ENCODE results near the gene DPYD. TPM values are rescaled to one million over a fixed set of nuclear protein-coding genes. Genes with fewer than 3 reads are reported as not detected.

The DPYD gene
- total RNA-seq, 1 donor from 2014 or later, result 12.6 TPM

GRCh38 chr1:97348599-97349265, 572.1 kb downstream of the DPYD start:
- H3K9me3 Mint-ChIP-seq, result no peaks in the 10 kb centered on the region

DNA sequence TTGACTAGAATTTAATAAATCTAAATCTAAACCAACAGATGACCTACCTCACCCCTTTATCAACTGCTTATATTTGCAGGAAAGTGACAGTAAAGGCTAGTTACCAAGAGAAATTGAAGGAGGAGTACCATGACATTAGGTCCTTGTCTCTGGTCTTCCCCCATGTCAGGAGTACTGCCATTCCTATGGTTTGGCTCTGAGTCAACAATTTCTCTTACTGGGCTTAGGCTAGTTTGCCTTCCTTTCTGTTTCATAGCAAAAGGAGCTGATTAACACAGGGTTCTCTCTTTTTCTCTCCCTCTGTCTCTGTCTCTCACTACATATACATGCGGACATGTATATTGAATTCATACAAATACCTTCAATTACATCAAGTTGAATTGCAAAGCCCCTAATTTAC, 579.9 kb downstream of the DPYD start:
- Mint-ChIP-seq H3K27me3 (no peaks in the 10 kb centered on the region), H3K27ac (no peak overlapping the region), H3K9me3 (no peaks in the 10 kb centered on the region), H3K4me1 (no peaks in the 10 kb centered on the region), H3K4me3 (no peak overlapping the region), H3K36me3 (ENCODE audit: low read depth) (no peaks in the 10 kb centered on the region)
- DNase-seq (no peak), ATAC-seq (ENCODE audit: low read depth) (no peak)
- POLR2A ChIA-PET, result no interaction called here
- intact Hi-C loops (cut with micrococcal nuclease), result no loop called here
- TF ChIP-seq, protein P1, sequence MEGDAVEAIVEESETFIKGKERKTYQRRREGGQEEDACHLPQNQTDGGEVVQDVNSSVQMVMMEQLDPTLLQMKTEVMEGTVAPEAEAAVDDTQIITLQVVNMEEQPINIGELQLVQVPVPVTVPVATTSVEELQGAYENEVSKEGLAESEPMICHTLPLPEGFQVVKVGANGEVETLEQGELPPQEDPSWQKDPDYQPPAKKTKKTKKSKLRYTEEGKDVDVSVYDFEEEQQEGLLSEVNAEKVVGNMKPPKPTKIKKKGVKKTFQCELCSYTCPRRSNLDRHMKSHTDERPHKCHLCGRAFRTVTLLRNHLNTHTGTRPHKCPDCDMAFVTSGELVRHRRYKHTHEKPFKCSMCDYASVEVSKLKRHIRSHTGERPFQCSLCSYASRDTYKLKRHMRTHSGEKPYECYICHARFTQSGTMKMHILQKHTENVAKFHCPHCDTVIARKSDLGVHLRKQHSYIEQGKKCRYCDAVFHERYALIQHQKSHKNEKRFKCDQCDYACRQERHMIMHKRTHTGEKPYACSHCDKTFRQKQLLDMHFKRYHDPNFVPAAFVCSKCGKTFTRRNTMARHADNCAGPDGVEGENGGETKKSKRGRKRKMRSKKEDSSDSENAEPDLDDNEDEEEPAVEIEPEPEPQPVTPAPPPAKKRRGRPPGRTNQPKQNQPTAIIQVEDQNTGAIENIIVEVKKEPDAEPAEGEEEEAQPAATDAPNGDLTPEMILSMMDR (IDR thresholded peaks at IDR 0.05), result no peak
- CTCF ChIA-PET, result no interaction called here

More at GRCh38 chr1:97348599-97349265, 572.1 kb downstream of the DPYD start:
- DNase-seq, result no peak
- H3K4me3 Mint-ChIP-seq, result no peak overlapping the region
- H3K27me3 Mint-ChIP-seq, result no peaks in the 10 kb centered on the region
- TF ChIP-seq, protein P1 (IDR thresholded peaks at IDR 0.05), result no peak
- CTCF ChIA-PET, result interaction anchor here (0.7 kb wide), 1 partner anchor 198 kb away, joined by 3 read pairs; no protein-coding TSS in a partner anchor
- no peak overlapping the region for H3K27ac Mint-ChIP-seq
- no peaks in the 10 kb centered on the region for H3K4me1 Mint-ChIP-seq
- POLR2A ChIA-PET, result no interaction called here
- ATAC-seq (ENCODE audit: low read depth), result no peak
- intact Hi-C loops (cut with micrococcal nuclease), result no loop called here
- no peaks in the 10 kb centered on the region for H3K36me3 Mint-ChIP-seq (ENCODE audit: low read depth)

GRCh38 chr1:97338347-97338746, 582.5 kb downstream of the DPYD start:
- ChIA-PET CTCF (no interaction called here), POLR2A (no interaction called here)
- no peaks in the 10 kb centered on the region for H3K36me3 Mint-ChIP-seq (ENCODE audit: low read depth)
- TF ChIP-seq, protein P1 (IDR thresholded peaks at IDR 0.05), result no peak
- DNase-seq, result no peak
- intact Hi-C loops (cut with micrococcal nuclease), result no loop called here
- no peak for ATAC-seq (ENCODE audit: low read depth)
- no peaks in the 10 kb centered on the region for H3K9me3 Mint-ChIP-seq
- no peak overlapping the region for H3K27ac Mint-ChIP-seq
- H3K4me1 Mint-ChIP-seq, result no peaks in the 10 kb centered on the region
- H3K27me3 Mint-ChIP-seq, result no peaks in the 10 kb centered on the region
- H3K4me3 Mint-ChIP-seq, result no peak overlapping the region

DNA sequence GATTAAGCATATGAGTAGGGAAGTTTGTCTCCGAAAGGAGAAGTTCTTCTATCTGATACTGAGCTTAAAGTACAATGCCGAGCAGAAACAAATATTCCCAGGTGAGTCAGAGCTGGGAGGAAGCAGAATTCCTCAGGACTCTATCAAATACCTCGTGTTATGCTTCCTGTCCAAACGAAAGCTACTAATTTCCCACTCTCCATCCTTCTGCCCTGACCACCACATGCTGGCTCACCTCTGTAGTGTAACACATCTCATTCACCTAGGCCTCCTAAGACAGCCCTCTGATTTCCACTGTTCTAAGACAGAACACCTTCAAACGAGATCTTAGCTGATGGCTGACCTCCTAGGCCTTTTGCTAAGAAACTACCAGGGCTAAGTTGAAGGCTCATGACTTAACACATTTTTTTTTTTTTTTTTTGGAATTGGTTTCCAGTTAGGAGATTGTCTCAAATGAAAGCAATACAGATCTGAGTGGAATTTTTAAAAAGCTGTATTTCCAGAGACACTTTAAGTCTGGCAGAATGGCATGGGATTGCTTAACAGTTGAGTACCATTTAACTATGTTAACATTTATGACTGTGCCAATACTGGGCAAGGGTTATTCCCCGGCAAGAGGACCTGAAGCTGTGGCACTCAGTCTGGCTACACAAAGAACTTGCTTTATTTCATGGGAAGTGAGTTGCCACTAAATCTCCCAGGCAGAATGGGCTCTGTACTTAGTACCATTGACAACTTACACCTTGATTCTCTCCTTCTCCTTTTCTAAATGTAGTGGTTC, 583.4 kb downstream of the DPYD start:
- no peaks in the 10 kb centered on the region for H3K4me1 Mint-ChIP-seq
- ATAC-seq (ENCODE audit: low read depth) (no peak), DNase-seq (no peak)
- no peaks in the 10 kb centered on the region for H3K36me3 Mint-ChIP-seq (ENCODE audit: low read depth)
- no peaks in the 10 kb centered on the region for H3K9me3 Mint-ChIP-seq
- TF ChIP-seq, protein P1 (IDR thresholded peaks at IDR 0.05), result no peak
- H3K4me3 Mint-ChIP-seq, result no peak overlapping the region
- no peaks in the 10 kb centered on the region for H3K27me3 Mint-ChIP-seq
- no peak overlapping the region for H3K27ac Mint-ChIP-seq
- intact Hi-C loops (cut with micrococcal nuclease), result no loop called here
- ChIA-PET POLR2A (no interaction called here), CTCF (no interaction called here)

GRCh38 chr1:97334454-97334853, 586.4 kb downstream of the DPYD start:
- CTCF ChIA-PET, result no interaction called here

More at GRCh38 chr1:97334454-97334853, 586.4 kb downstream of the DPYD start:
- ATAC-seq (ENCODE audit: low read depth), result no peak
- POLR2A ChIA-PET, result interaction anchor here (1.1 kb wide), 1 partner anchor 13 kb away, joined by 6 read pairs; no protein-coding TSS in a partner anchor
- TF ChIP-seq, protein P1 (IDR thresholded peaks at IDR 0.05), result no peak
- no peaks in the 10 kb centered on the region for H3K9me3 Mint-ChIP-seq
- DNase-seq, result no peak
- H3K4me3 Mint-ChIP-seq, result no peak overlapping the region
- H3K27ac Mint-ChIP-seq, result no peak overlapping the region
- H3K36me3 Mint-ChIP-seq (ENCODE audit: low read depth), result no peaks in the 10 kb centered on the region
- no peaks in the 10 kb centered on the region for H3K27me3 Mint-ChIP-seq
- intact Hi-C loops (cut with micrococcal nuclease), result no loop called here
- H3K4me1 Mint-ChIP-seq, result peaks cover 2% of the 10 kb centered on the region

Measured in activated B cell treated with CpG ODN at 0.5 μM for 24 hours (primary cell).